HepG2 (cell line): ENCODE results near the gene WDR27. TPM values are rescaled to one million over a fixed set of nuclear protein-coding genes. Genes with fewer than 3 reads are reported as not detected.

Source experiments
- FOXA3 ChIP-seq: IDR thresholded peaks from 2 replicates; pipeline ENCODE4 v1.6.1; 2016; ENCODE audit warnings: missing genetic modification reagents, missing compliant biosample characterization
- FOXK2 ChIP-seq: fragments of 450-650 bp; IDR thresholded peaks from 2 replicates; pipeline ENCODE4 v1.6.1; 2016
- HNF4G ChIP-seq, 2 experiments: sonication (generic) in 1 of 2; formaldehyde crosslinking in 1 of 2; IDR thresholded peaks; 2 replicates each; pipeline versions ENCODE4 v1.4.0 to v1.6.1; 2011 to 2020; ENCODE audit warnings: borderline replicate concordance in 2 of 2, low read depth in 2 of 2, mild to moderate bottlenecking in 2 of 2, low read length in 1 of 2, missing genetic modification reagents in 1 of 2, moderate library complexity in 1 of 2
- HNRNPL ChIP-seq: fragments of 200-400 bp; formaldehyde crosslinking; IDR thresholded peaks from 2 replicates; pipeline ENCODE4 v1.6.1; 2017; ENCODE audit warnings: mild to moderate bottlenecking, low read depth, low read length
- KDM2A ChIP-seq: sonication (generic); formaldehyde crosslinking; IDR thresholded peaks from 2 replicates; pipeline ENCODE4 v1.4.0; 2020; ENCODE audit warnings: low read depth, missing genetic modification reagents, borderline replicate concordance
- MLLT10 ChIP-seq: sonication (generic); formaldehyde crosslinking; IDR thresholded peaks from 2 replicates; pipeline ENCODE4 v1.4.0; 2020; ENCODE audit warnings: missing genetic modification reagents
- MTA3 ChIP-seq: sonication (generic); formaldehyde crosslinking; IDR thresholded peaks from 2 replicates; pipeline ENCODE4 v1.4.0; 2020; ENCODE audit warnings: missing genetic modification reagents
- POLR2G ChIP-seq: fragments of 200-400 bp; formaldehyde crosslinking; IDR thresholded peaks from 2 replicates; pipeline ENCODE4 v1.6.1; 2018; ENCODE audit warnings: mild to moderate bottlenecking, low read depth, low read length, moderate library complexity
- ZNF274 ChIP-seq: sonication (generic); formaldehyde crosslinking; IDR thresholded peaks from 2 replicates; pipeline ENCODE4 v1.5.1; 2020; ENCODE audit warnings: mild to moderate bottlenecking, missing genetic modification reagents
- ZNF749 ChIP-seq: sonication (generic); formaldehyde crosslinking; IDR thresholded peaks from 2 replicates; pipeline ENCODE4 v1.8.0; 2022; ENCODE audit warnings: mild to moderate bottlenecking, missing genetic modification reagents, moderate library complexity, borderline replicate concordance
- ZNF75D ChIP-seq: sonication (generic); formaldehyde crosslinking; IDR thresholded peaks from 2 replicates; pipeline ENCODE4 v1.8.1; 2023; ENCODE audit warnings: missing genetic modification reagents, mild to moderate bottlenecking, borderline replicate concordance
- ZSCAN25 ChIP-seq: sonication (generic); formaldehyde crosslinking; IDR thresholded peaks from 2 replicates; pipeline ENCODE4 v1.8.0; 2022; ENCODE audit warnings: mild to moderate bottlenecking, missing genetic modification reagents
- polyA plus RNA-seq, 8 experiments: library from polyadenylated mRNA; depleted of rRNA in 3 of 8; stranded (reverse) in 7 of 8; unstranded in 1 of 8; fragments of >200 nt; fragmentation: Illumina TruSeq in 4 of 8; extraction: Trizol in 4 of 8; gene quantifications; 2 replicates each; pipeline versions ENCODE4 v1.2.1 to v1.2.3, GENCODE V29; 2011 to 2016; ENCODE audit warnings: low read depth in 4 of 8, missing spikeins in 1 of 8, mixed read lengths in 1 of 8; ENCODE audit not compliant: insufficient read depth in 1 of 8
- total RNA-seq, 5 experiments: library from RNA; depleted of rRNA; stranded (reverse); fragments of >200 nt; fragmentation: Illumina TruSeq; extraction: Trizol; gene quantifications; 2 replicates each; pipeline ENCODE4 v1.2.3, GENCODE V29; 2016; ENCODE audit warnings: low read depth in 1 of 5
- TF ChIP-seq, protein P1 (sequence below): sonication (generic); formaldehyde crosslinking; IDR thresholded peaks from 2 replicates; pipeline ENCODE4 v1.4.0; 2020; ENCODE audit warnings: missing genetic modification reagents
- TF ChIP-seq, protein P2 (sequence below): sonication (generic); formaldehyde crosslinking; IDR thresholded peaks from 2 replicates; pipeline ENCODE4 v1.5.1; 2020; ENCODE audit warnings: mild to moderate bottlenecking, missing genetic modification reagents
- TF ChIP-seq, protein P3 (sequence below): IDR thresholded peaks from 2 replicates; pipeline ENCODE4 v1.6.1; 2016; ENCODE audit warnings: missing biosample characterization, missing genetic modification reagents, low read depth
- TF ChIP-seq, protein P4 (sequence below): sonication (generic); formaldehyde crosslinking; IDR thresholded peaks from 2 replicates; pipeline ENCODE4 v1.5.0; 2020; ENCODE audit warnings: missing genetic modification reagents
- TF ChIP-seq, protein P5 (sequence below): sonication (generic); formaldehyde crosslinking; IDR thresholded peaks from 2 replicates; pipeline ENCODE4 v1.8.1; 2022; ENCODE audit warnings: mild to moderate bottlenecking, missing genetic modification reagents
- TF ChIP-seq, protein P6 (sequence below): IDR thresholded peaks from 2 replicates; pipeline ENCODE4 v1.6.1; 2016; ENCODE audit warnings: control low read depth

The WDR27 gene
- total and polyA plus RNA-seq, 2 of the 13 experiments (the other 11 are each of a cell fraction or from before 2014, with no cell fraction given) = 34.1 to 80.3 TPM

DNA sequence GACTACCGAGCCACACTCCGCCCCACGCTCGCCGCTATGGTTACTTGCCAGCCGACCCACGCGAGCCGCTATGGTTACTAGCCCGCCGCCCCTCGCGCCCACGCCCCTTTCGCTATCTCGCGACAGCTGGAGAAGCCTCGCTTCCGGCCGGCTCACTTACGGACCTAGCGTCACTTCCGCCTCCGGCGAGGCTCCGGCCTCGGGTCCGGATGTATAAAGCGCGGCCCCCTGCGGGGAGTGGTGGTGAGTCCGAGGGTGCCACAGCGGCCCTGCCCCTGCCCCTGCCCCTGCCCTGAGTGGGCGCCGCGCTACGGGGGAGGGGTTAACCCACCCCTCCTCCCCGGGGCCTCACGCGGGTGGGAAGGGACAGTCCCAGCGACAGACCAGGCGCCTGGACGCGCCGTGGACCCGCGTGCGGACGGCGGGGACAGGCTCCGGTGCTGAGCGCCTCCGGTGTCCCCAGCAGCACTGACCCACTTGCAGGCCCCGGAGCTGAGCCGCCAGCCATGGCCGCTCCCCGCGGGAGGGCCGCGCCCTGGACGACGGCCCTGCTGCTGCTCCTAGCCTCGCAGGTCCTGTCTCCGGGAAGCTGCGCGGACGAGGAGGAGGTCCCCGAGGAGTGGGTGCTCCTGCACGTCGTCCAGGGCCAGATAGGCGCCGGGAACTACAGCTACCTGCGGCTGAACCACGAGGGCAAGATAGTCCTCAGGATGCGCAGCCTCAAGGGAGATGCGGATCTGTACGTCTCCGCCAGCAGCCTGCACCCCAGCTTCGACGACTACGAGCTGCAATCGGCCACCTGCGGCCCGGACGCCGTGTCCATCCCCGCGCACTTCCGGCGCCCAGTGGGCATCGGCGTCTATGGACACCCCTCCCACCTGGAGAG is at the start of gene WDR27, which contains the start of gene C6orf120 (continued):
- TF ChIP-seq, protein P1, sequence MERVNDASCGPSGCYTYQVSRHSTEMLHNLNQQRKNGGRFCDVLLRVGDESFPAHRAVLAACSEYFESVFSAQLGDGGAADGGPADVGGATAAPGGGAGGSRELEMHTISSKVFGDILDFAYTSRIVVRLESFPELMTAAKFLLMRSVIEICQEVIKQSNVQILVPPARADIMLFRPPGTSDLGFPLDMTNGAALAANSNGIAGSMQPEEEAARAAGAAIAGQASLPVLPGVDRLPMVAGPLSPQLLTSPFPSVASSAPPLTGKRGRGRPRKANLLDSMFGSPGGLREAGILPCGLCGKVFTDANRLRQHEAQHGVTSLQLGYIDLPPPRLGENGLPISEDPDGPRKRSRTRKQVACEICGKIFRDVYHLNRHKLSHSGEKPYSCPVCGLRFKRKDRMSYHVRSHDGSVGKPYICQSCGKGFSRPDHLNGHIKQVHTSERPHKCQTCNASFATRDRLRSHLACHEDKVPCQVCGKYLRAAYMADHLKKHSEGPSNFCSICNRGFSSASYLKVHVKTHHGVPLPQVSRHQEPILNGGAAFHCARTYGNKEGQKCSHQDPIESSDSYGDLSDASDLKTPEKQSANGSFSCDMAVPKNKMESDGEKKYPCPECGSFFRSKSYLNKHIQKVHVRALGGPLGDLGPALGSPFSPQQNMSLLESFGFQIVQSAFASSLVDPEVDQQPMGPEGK (CRISPR knock-in tag) = peak; percentile 91
- TF ChIP-seq, protein P2, sequence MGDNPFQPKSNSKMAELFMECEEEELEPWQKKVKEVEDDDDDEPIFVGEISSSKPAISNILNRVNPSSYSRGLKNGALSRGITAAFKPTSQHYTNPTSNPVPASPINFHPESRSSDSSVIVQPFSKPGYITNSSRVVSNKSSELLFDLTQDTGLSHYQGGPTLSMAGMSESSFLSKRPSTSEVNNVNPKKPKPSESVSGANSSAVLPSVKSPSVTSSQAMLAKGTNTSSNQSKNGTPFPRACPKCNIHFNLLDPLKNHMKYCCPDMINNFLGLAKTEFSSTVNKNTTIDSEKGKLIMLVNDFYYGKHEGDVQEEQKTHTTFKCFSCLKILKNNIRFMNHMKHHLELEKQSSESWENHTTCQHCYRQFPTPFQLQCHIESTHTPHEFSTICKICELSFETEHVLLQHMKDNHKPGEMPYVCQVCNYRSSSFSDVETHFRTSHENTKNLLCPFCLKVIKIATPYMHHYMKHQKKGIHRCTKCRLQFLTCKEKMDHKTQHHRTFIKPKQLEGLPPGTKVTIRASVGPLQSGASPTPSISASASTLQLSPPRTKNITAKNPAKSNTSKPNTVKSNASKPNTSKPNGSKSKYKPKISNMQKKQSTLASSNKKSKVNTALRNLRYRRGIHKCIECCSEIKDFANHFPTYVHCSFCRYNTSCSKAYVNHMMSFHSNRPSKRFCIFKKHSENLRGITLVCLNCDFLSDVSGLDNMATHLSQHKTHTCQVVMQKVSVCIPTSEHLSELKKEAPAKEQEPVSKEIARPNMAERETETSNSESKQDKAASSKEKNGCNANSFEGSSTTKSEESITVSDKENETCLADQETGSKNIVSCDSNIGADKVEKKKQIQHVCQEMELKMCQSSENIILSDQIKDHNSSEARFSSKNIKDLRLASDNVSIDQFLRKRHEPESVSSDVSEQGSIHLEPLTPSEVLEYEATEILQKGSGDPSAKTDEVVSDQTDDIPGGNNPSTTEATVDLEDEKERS (CRISPR knock-in tag) = peak; percentile 67
- TF ChIP-seq, protein P3, sequence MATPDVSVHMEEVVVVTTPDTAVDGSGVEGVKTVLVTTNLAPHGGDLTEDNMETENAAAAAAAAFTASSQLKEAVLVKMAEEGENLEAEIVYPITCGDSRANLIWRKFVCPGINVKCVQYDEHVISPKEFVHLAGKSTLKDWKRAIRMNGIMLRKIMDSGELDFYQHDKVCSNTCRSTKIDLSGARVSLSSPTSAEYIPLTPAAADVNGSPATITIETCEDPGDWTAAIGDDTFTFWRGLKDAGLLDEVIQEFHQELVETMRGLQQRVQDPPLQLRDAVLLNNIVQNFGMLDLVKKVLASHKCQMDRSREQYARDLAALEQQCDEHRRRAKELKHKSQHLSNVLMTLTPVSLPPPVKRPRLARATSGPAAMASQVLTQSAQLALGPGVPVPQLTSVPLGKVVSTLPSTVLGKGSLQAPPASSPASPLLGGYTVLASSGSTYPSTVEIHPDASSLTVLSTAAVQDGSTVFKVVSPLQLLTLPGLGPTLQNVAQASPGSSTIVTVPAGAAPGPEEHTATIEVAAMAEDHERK (CRISPR knock-in tag) = 0 out of 2 replicates have a peak, but pooled peaks have one; percentile 24
- TF ChIP-seq, protein P4, sequence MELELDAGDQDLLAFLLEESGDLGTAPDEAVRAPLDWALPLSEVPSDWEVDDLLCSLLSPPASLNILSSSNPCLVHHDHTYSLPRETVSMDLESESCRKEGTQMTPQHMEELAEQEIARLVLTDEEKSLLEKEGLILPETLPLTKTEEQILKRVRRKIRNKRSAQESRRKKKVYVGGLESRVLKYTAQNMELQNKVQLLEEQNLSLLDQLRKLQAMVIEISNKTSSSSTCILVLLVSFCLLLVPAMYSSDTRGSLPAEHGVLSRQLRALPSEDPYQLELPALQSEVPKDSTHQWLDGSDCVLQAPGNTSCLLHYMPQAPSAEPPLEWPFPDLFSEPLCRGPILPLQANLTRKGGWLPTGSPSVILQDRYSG = peak; percentile 79; the same call in 1 of the 2 replicates
- TF ChIP-seq KDM2A (CRISPR knock-in tag) (peak; percentile 99), FOXK2 (no peak), ZNF274 (CRISPR knock-in tag) (peak; percentile 86), ZNF75D (CRISPR knock-in tag) (peak; percentile 7; the same call in 1 of the 2 replicates), ZNF749 (no peak), HNRNPL (peak; percentile 97), FOXA3 (peak; percentile 70), HNF4G (IDR thresholded peaks at IDR 0.05; ENCODE audit: borderline replicate concordance, low read depth, low read length) (no peak; the same call in 1 of the 2 replicates), HNF4G (CRISPR knock-in tag; IDR thresholded peaks at IDR 0.05; ENCODE audit: borderline replicate concordance, low read depth) (no peak), POLR2G (peak; percentile 95), MLLT10 (no peak), ZSCAN25 (no peak; the same call in 1 of the 2 replicates), MTA3 (CRISPR knock-in tag) (no peak)
- TF ChIP-seq, protein P5, sequence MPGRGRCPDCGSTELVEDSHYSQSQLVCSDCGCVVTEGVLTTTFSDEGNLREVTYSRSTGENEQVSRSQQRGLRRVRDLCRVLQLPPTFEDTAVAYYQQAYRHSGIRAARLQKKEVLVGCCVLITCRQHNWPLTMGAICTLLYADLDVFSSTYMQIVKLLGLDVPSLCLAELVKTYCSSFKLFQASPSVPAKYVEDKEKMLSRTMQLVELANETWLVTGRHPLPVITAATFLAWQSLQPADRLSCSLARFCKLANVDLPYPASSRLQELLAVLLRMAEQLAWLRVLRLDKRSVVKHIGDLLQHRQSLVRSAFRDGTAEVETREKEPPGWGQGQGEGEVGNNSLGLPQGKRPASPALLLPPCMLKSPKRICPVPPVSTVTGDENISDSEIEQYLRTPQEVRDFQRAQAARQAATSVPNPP (CRISPR knock-in tag) = peak; percentile 94; the same call in 1 of the 2 replicates
- TF ChIP-seq, protein P6, sequence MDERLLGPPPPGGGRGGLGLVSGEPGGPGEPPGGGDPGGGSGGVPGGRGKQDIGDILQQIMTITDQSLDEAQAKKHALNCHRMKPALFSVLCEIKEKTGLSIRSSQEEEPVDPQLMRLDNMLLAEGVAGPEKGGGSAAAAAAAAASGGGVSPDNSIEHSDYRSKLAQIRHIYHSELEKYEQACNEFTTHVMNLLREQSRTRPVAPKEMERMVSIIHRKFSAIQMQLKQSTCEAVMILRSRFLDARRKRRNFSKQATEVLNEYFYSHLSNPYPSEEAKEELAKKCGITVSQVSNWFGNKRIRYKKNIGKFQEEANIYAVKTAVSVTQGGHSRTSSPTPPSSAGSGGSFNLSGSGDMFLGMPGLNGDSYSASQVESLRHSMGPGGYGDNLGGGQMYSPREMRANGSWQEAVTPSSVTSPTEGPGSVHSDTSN (CRISPR knock-in tag) = no peak
